T-cell (primary cell): Measurements from ENCODE around the gene C11orf52. TPM values are rescaled to one million over a fixed set of nuclear protein-coding genes. Genes with fewer than 3 reads are reported as not detected.
A peak's percentile ranks its signal among the peaks of the same experiment; 100 is the strongest.
"Not testable (repeated sequence)": the region's sequence is repeated elsewhere in the genome, so short reads cannot be mapped to it uniquely, and the experiment has no call there.

Experiments
- ATAC-seq, 4 experiments: fragments of 200-7000 bp in 3 of 4; fragments of 150-1000 bp in 1 of 4; cut with Tn5 transposase; replicated peaks in 1 of 4; 1 replicate in 3 of 4; 2 replicates in 1 of 4; pipeline ENCODE4 v1.10.0; 2021; ENCODE audit warnings: moderate library complexity in 3 of 4, mild to moderate bottlenecking in 2 of 4, moderate number of reproducible peaks in 1 of 4
- CTCF ChIA-PET, 2 donors: fragments of 300-600 bp; sonication (Branson Sonifier 250); formaldehyde crosslinking; loops; one replicate each; lab custom pipeline; 2022; ENCODE audit warnings: antibody characterized with exemption in 2 of 2; lab: Charles Lee
- POLR2A ChIA-PET, 2 donors: fragments of 300-600 bp; sonication (Branson Sonifier 250); formaldehyde crosslinking; loops; one replicate each; lab custom pipeline; 2022; ENCODE audit warnings: antibody characterized with exemption in 2 of 2; lab: Charles Lee
- DNase-seq, 35 experiments: peaks; one replicate each; pipeline versions ENCODE4 v3.0.0 to v3.0.0-alpha.2; 2013 to 2023
- H3K27ac ChIP-seq: one replicate; pipeline ENCODE4 v1.5.1; 2013; ENCODE audit warnings: low read length
- H3K27me3 ChIP-seq, 2 experiments: replicated peaks in 1 of 2; 1 replicate in 1 of 2; 2 replicates in 1 of 2; pipeline versions ENCODE4 v1.6.1 to v1.7.0; 2013; ENCODE audit warnings: low read length in 1 of 2, mixed read lengths in 1 of 2; ENCODE audit not compliant: control insufficient read depth in 2 of 2, insufficient read depth in 2 of 2; ENCODE audit errors: extremely low read depth in 1 of 2
- H3K36me3 ChIP-seq, 2 donors: 1 replicate in 1 of 2; 2 replicates in 1 of 2; pipeline versions ENCODE4 v1.6.1 to v1.7.0; 2013; ENCODE audit warnings: low read length in 1 of 2; ENCODE audit not compliant: control insufficient read depth in 2 of 2, insufficient read depth in 1 of 2; ENCODE audit errors: extremely low read depth in 1 of 2
- H3K4me1 ChIP-seq, 2 experiments: 1 replicate in 1 of 2; 2 replicates in 1 of 2; pipeline versions ENCODE4 v1.6.1 to v1.7.0; 2013; ENCODE audit warnings: low read length in 2 of 2, mixed read lengths in 1 of 2; ENCODE audit not compliant: insufficient read depth in 2 of 2, control insufficient read depth in 1 of 2; ENCODE audit errors: extremely low read depth in 1 of 2
- H3K4me3 ChIP-seq, 2 donors: 1 replicate in 1 of 2; 2 replicates in 1 of 2; pipeline versions ENCODE4 v1.5.1 to v1.7.0; 2013; ENCODE audit warnings: mild to moderate bottlenecking in 2 of 2, low read length in 1 of 2, moderate library complexity in 1 of 2; ENCODE audit not compliant: control insufficient read depth in 1 of 2; ENCODE audit errors: extremely low read depth in 1 of 2
- H3K9me3 ChIP-seq: 2 replicates; pipeline ENCODE4 v1.7.0; 2013
- H3K27ac Mint-ChIP-seq, 2 donors: one replicate each; pipeline ENCODE4 v1.8.0; 2020 to 2021; ENCODE audit warnings: mild to moderate bottlenecking in 2 of 2, mixed read lengths in 2 of 2
- H3K27me3 Mint-ChIP-seq, 2 donors: one replicate each; pipeline ENCODE4 v1.8.0; 2021 to 2022; ENCODE audit warnings: mixed read lengths in 2 of 2
- H3K36me3 Mint-ChIP-seq: one replicate; pipeline ENCODE4 v1.8.0; 2021; ENCODE audit warnings: mixed read lengths
- H3K4me1 Mint-ChIP-seq, 3 donors: one replicate each; pipeline ENCODE4 v1.8.0; 2020 to 2022; ENCODE audit warnings: mixed read lengths in 3 of 3, mild to moderate bottlenecking in 1 of 3
- H3K4me3 Mint-ChIP-seq, 3 donors: one replicate each; pipeline ENCODE4 v1.8.0; 2020 to 2022; ENCODE audit warnings: mild to moderate bottlenecking in 3 of 3, mixed read lengths in 3 of 3, moderate library complexity in 3 of 3
- H3K9me3 Mint-ChIP-seq, 3 donors: one replicate each; pipeline ENCODE4 v1.8.0; 2020 to 2022; ENCODE audit warnings: mixed read lengths in 3 of 3
- WGBS: methylation state at CpG from one replicate; pipeline ENCODE4 v1.1.5; 2013; ENCODE audit warnings: missing lambda C conversion rate; ENCODE audit not compliant: insufficient coverage; 5-methylcytosine and 5-hydroxymethylcytosine counted together
- total RNA-seq, 35 experiments: library from RNA in 6 of 35; stranded (reverse) in 6 of 35; fragments of 120-200 nt in 1 of 35; gene quantifications; one replicate each; pipeline versions ENCODE4 v1.2.1 to v1.2.4 and lab custom pipeline; 2013 to 2026

C11orf52 gene
- total RNA-seq, 5 donors from 2014 or later (not counting 1 experiment from before 2014, with no cell fraction given): not detected

DNA sequence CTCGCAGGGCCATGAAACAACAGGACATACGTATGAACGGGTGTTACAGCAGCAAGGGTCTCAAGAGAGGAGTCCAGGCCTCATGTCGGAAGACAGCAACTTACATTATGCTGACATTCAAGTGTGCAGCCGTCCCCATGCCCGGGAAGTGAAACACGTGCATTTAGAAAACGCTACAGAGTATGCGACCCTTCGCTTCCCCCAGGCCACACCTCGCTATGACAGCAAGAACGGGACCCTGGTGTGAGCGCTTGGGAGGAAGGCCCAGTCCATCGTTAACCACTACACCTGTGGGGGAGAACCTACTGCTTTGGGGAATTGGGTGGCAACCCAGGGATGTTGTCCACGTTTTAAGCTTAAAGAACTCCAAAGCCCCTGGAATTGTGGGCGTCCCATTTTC lies 7.2 kb downstream of the C11orf52 start:
- peak overlapping the region; percentile 92 to 93 for H3K27ac Mint-ChIP-seq
- Histone ChIP-seq H3K27me3 (no peaks in the 10 kb centered on the region), H3K27ac (peak overlapping the region; percentile 86), H3K4me3 (no peak overlapping the region), H3K9me3 (no peaks in the 10 kb centered on the region), H3K4me1 (peaks cover 2 to 19% of the 10 kb centered on the region in 2 experiments), H3K36me3 (no peaks in the 10 kb centered on the region)
- H3K36me3 Mint-ChIP-seq: no peaks in the 10 kb centered on the region
- WGBS: 99% methylated on average over 10 of the region's 16 CpGs
- POLR2A ChIA-PET: interaction anchor here (0.5 to 1.1 kb wide), 4 partner anchors 11 to 160 kb away, joined by 3 to 7 read pairs (median 4); no protein-coding TSS in a partner anchor
- CTCF ChIA-PET: interaction anchor here (1.0 to 2.0 kb wide), 10 partner anchors 13 to 354 kb away, joined by 3 to 20 read pairs (median 4); partner anchors contain the start of genes ALG9 (in 1 of the 2), CFAP68 (in 1 of the 2), FDXACB1 (in 1 of the 2) and SDHD (in 1 of the 2)
- H3K4me3 Mint-ChIP-seq: peak overlapping the region; percentile 60 to 80 (median 79)
- no peaks in the 10 kb centered on the region for H3K9me3 Mint-ChIP-seq
- H3K4me1 Mint-ChIP-seq: peaks cover 11 to 14% (median 13%) of the 10 kb centered on the region in 3 donors
- peaks cover 0 to 1% of the 10 kb centered on the region in 2 donors for H3K27me3 Mint-ChIP-seq
- ATAC-seq: no peak
- DNase-seq: no peak

DNA sequence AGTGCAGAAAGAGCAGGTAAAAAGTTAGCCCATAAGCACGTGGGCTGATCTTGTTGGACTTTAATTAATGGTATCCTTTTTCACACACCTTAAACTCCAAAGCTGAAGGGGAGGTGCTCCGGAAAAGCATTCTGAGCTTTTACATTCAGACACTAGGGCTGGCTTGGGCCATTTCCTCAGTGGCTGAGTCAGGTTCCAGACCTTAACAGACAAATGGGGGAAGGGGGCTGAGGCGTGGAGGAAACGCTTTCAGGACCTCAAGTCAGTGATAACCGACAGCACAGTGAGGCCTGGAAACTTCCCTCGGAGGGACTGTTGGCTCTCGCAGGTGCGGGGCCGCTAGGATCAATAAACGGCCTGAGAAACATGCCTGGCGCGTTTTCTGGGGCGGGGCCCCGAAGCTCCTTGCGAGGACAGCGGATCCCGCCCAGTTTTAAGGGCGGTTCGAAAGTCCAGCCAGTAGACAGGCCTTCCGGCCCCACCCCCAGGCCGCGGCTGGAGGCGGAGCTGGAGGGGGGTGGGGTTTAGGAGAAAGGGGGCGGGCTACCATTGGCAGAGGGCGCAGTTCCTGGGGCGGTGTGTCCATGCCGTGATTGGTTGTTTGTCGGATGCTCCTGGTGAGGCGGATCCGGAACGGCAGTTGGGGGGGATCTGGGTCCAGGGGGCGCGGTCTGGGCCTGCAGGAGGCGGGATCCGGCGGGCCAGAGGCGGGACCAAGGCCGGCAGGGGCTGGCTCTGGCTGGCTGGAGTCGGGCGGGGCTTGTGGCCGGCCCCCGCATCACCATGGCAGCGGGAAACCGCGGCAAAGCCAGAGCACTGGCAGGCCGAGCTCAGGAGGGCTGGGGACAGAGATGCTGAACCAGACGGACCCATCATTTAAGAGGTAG lies 8.0 kb downstream of the C11orf52 start:
- peak overlapping the region; percentile 86 for H3K27ac ChIP-seq
- H3K27ac Mint-ChIP-seq: peak overlapping the region; percentile 92 to 93
- peak overlapping the region; percentile 79 to 82 (median 80) for H3K4me3 Mint-ChIP-seq
- H3K27me3 ChIP-seq: no peaks in the 10 kb centered on the region
- H3K9me3 Mint-ChIP-seq: no peaks in the 10 kb centered on the region
- H3K27me3 Mint-ChIP-seq: no peaks in the 10 kb centered on the region
- peaks cover 2 to 19% of the 10 kb centered on the region in 2 experiments for H3K4me1 ChIP-seq
- no peaks in the 10 kb centered on the region for H3K36me3 Mint-ChIP-seq
- peak; percentile 85 to 98 (median 92) for DNase-seq
- 0% methylated on average over 36 of the region's 47 CpGs for WGBS
- no peaks in the 10 kb centered on the region for H3K9me3 ChIP-seq
- POLR2A ChIA-PET: interaction anchor here (0.5 to 1.2 kb wide), 16 partner anchors 9 to 330 kb away, joined by 3 to 13 read pairs (median 4); partner anchors contain the start of genes ALG9 (in 1 of the 2) and TIMM8B (in 1 of the 2)
- H3K36me3 ChIP-seq: no peaks in the 10 kb centered on the region
- peak overlapping the region; percentile 38 to 58 for H3K4me3 ChIP-seq
- CTCF ChIA-PET: interaction anchor here (0.6 to 2.0 kb wide), 21 partner anchors 9 to 353 kb away, joined by 3 to 20 read pairs (median 4); partner anchors contain the start of genes ALG9 (in 1 of the 2), CFAP68 (in 1 of the 2), FDXACB1 (in 1 of the 2) and NKAPD1 (in 1 of the 2)
- peak; percentile 90 to 95 (median 91) for ATAC-seq
- H3K4me1 Mint-ChIP-seq: peaks cover 11 to 15% (median 14%) of the 10 kb centered on the region in 3 donors

GRCh38 chr11:111930472-111930871 lies 11.8 kb downstream of the C11orf52 start:
- no peaks in the 10 kb centered on the region for H3K36me3 ChIP-seq
- no peak overlapping the region for H3K4me3 ChIP-seq
- ChIA-PET POLR2A (no interaction called here), CTCF (interaction anchor here (0.6 to 2.4 kb wide), 5 partner anchors 8 to 349 kb away, joined by 3 to 19 read pairs (median 5); no protein-coding TSS in a partner anchor)
- H3K27me3 ChIP-seq: no peaks in the 10 kb centered on the region
- Mint-ChIP-seq H3K27me3 (no peaks in the 10 kb centered on the region), H3K27ac (no peak overlapping the region), H3K4me3 (no peak overlapping the region), H3K4me1 (peaks cover 11 to 21% (median 19%) of the 10 kb centered on the region in 3 donors), H3K9me3 (no peaks in the 10 kb centered on the region), H3K36me3 (no peaks in the 10 kb centered on the region)
- H3K27ac ChIP-seq: no peak overlapping the region
- no peak for ATAC-seq
- no CpG with 5 or more reads among the region's 4 CpGs for WGBS
- no peak for DNase-seq
- H3K9me3 ChIP-seq: no peaks in the 10 kb centered on the region
- H3K4me1 ChIP-seq: peaks cover 2 to 26% of the 10 kb centered on the region in 2 experiments

- no peaks in the 10 kb centered on the region for H3K36me3 ChIP-seq
- peaks cover 7 to 25% of the 10 kb centered on the region in 2 experiments for H3K4me1 ChIP-seq
- Mint-ChIP-seq H3K27me3 (no peaks in the 10 kb centered on the region), H3K4me3 (no peak overlapping the region), H3K4me1 (peaks cover 12 to 22% (median 19%) of the 10 kb centered on the region in 3 donors), H3K36me3 (no peaks in the 10 kb centered on the region), H3K9me3 (no peaks in the 10 kb centered on the region), H3K27ac (no peak overlapping the region)
- ATAC-seq: no peak
- no peaks in the 10 kb centered on the region for H3K27me3 ChIP-seq
- no CpG with 5 or more reads among the region's 2 CpGs for WGBS
- POLR2A ChIA-PET: interaction anchor here in 1 of 2 donors (0.6 kb wide), 1 partner anchor 20 kb away, joined by 6 read pairs; no protein-coding TSS in a partner anchor
- no peak overlapping the region for H3K27ac ChIP-seq
- H3K9me3 ChIP-seq: no peaks in the 10 kb centered on the region
- CTCF ChIA-PET: interaction anchor here (0.6 to 2.4 kb wide), 5 partner anchors 13 to 57 kb away, joined by 3 to 19 read pairs (median 5); no protein-coding TSS in a partner anchor
- no peak for DNase-seq
- no peak overlapping the region for H3K4me3 ChIP-seq
Measured at GRCh38 chr11:111932611-111932950, 13.9 kb downstream of the C11orf52 start.

DNA sequence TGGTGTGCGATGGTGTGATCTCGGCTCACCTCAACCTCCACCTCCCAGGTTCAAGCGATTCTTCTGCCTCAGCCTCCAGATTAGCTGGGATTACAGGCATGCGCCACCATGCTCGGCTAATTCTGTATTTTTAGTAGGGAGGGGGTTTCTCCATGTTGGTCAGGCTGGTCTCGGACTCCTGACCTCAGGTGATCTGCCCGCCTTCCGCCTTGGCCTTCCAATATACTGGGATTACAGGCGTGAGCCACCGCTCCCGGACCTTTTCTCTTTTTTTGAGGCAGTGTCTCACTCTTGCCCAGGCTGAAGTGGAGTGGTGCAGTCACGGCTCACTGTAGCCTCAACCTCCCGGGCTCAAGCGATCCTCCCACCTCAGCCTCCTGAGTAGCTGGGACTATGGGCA lies 14.5 kb downstream of the C11orf52 start:
- H3K36me3 ChIP-seq, ATAC-seq, H3K9me3 Mint-ChIP-seq, DNase-seq, H3K4me3 ChIP-seq, H3K27ac Mint-ChIP-seq, H3K9me3 ChIP-seq, H3K27me3 Mint-ChIP-seq, H3K27me3 ChIP-seq, H3K27ac ChIP-seq, H3K36me3 Mint-ChIP-seq, POLR2A ChIA-PET, H3K4me3 Mint-ChIP-seq: not testable (repeated sequence)
- peaks cover 16 to 28% (median 25%) of the 10 kb centered on the region in 3 donors for H3K4me1 Mint-ChIP-seq
- peaks cover 8 to 26% of the 10 kb centered on the region in 2 experiments for H3K4me1 ChIP-seq
- 97% methylated on average over 6 of the region's 14 CpGs for WGBS
- CTCF ChIA-PET: interaction anchor here (0.6 to 1.7 kb wide), 4 partner anchors 12 to 62 kb away, joined by 4 to 11 read pairs (median 6); no protein-coding TSS in a partner anchor

- Histone ChIP-seq H3K36me3 (no peaks in the 10 kb centered on the region), H3K4me1 (peaks cover 13 to 33% of the 10 kb centered on the region in 2 experiments), H3K27me3 (no peaks in the 10 kb centered on the region), H3K4me3 (no peak overlapping the region), H3K9me3 (no peaks in the 10 kb centered on the region), H3K27ac (no peak overlapping the region)
- no peaks in the 10 kb centered on the region for H3K36me3 Mint-ChIP-seq
- no peaks in the 10 kb centered on the region for H3K27me3 Mint-ChIP-seq
- peaks cover 23 to 35% (median 31%) of the 10 kb centered on the region in 3 donors for H3K4me1 Mint-ChIP-seq
- no peak overlapping the region for H3K27ac Mint-ChIP-seq
- no CpG with 5 or more reads among the region's 1 CpG for WGBS
- ATAC-seq (no peak), DNase-seq (no peak)
- no peak overlapping the region for H3K4me3 Mint-ChIP-seq
- ChIA-PET POLR2A (interaction anchor here in 1 of 2 donors (0.5 to 0.7 kb wide), 2 partner anchors 9 to 22 kb away, joined by 3 to 7 read pairs; no protein-coding TSS in a partner anchor), CTCF (interaction anchor here (0.6 to 1.7 kb wide), 2 partner anchors 9 to 47 kb away, joined by 4 to 9 read pairs; no protein-coding TSS in a partner anchor)
- H3K9me3 Mint-ChIP-seq: no peaks in the 10 kb centered on the region
Measured at GRCh38 chr11:111933872-111934271, 15.2 kb downstream of the C11orf52 start.
